OCI-LY7 (cell line): Measurements from ENCODE around the gene C9orf50. TPM values are rescaled to one million over a fixed set of nuclear protein-coding genes. Genes with fewer than 3 reads are reported as not detected.

Source experiments
- BruUV-seq: library from RNA; stranded (reverse); fragments of 400-500 nt; replicated peaks from 2 replicates; lab custom pipeline; 2021; lab: Mats Ljungman, UMichigan
- CTCF ChIA-PET: fragments of 300-600 bp; sonication (Branson Sonifier 250); formaldehyde crosslinking; loops from one replicate; lab custom pipeline; 2022; ENCODE audit warnings: antibody characterized with exemption; ENCODE audit not compliant: unreplicated experiment; lab: Charles Lee
- POLR2A ChIA-PET: fragments of 300-600 bp; sonication (Branson Sonifier 250); formaldehyde crosslinking; loops from one replicate; lab custom pipeline; 2022; ENCODE audit warnings: antibody characterized with exemption; lab: Charles Lee
- DNase-seq: peaks from one replicate; pipeline ENCODE4 v3.0.0-alpha.2; 2015; ENCODE audit warnings: low spot score
- H2AFZ ChIP-seq: fragments of 200-600 bp; sonication (generic), shearing (Covaris generic); 2 replicates; pipeline ENCODE4 v1.6.1; 2014; ENCODE audit warnings: mild to moderate bottlenecking, antibody characterized with exemption, low read length, moderate library complexity
- H3K27ac ChIP-seq: fragments of 200-600 bp; sonication (generic); 2 replicates; pipeline ENCODE4 v1.5.1; 2014; ENCODE audit warnings: mixed run types, low read depth, mild to moderate bottlenecking, moderate library complexity, low read length, inconsistent platforms; ENCODE audit not compliant: poor library complexity, severe bottlenecking
- H3K36me3 ChIP-seq: fragments of 200-600 bp; sonication (generic); 2 replicates; pipeline ENCODE4 v1.6.1; 2014; ENCODE audit warnings: mild to moderate bottlenecking, antibody characterized with exemption, low read length, moderate library complexity, mixed read lengths; ENCODE audit not compliant: insufficient read depth
- H3K4me1 ChIP-seq: fragments of 200-600 bp; sonication (generic); 2 replicates; pipeline ENCODE4 v1.5.1; 2014; ENCODE audit warnings: mild to moderate bottlenecking, low read length; ENCODE audit not compliant: insufficient read depth, poor library complexity, severe bottlenecking
- H3K4me2 ChIP-seq: fragments of 200-600 bp; sonication (generic); 2 replicates; pipeline ENCODE4 v1.6.1; 2014; ENCODE audit warnings: mild to moderate bottlenecking, low read length
- H3K4me3 ChIP-seq: fragments of 200-600 bp; sonication (generic); 2 replicates; pipeline ENCODE4 v1.5.1; 2014; ENCODE audit warnings: mild to moderate bottlenecking, low read depth, low read length; ENCODE audit not compliant: poor library complexity, severe bottlenecking
- H3K79me2 ChIP-seq: fragments of 200-600 bp; sonication (generic); 2 replicates; pipeline ENCODE4 v1.6.1; 2016; ENCODE audit warnings: low read depth, mild to moderate bottlenecking, low read length, moderate library complexity, mixed read lengths; ENCODE audit not compliant: insufficient read depth
- H3K9me2 ChIP-seq: fragments of 200-600 bp; sonication (generic); 2 replicates; pipeline ENCODE4 v1.6.1; 2016; ENCODE audit warnings: mild to moderate bottlenecking, low read length, mixed read lengths; ENCODE audit not compliant: insufficient read depth
- H3K9me3 ChIP-seq: fragments of 200-600 bp; sonication (generic); 2 replicates; pipeline ENCODE4 v1.6.1; 2014; ENCODE audit warnings: mild to moderate bottlenecking, mixed run types, low read length, mixed read lengths
- H4K20me1 ChIP-seq: fragments of 200-600 bp; sonication (generic); 2 replicates; pipeline ENCODE4 v1.6.1; 2014; ENCODE audit warnings: mild to moderate bottlenecking, antibody characterized with exemption, low read length, moderate library complexity, mixed read lengths; ENCODE audit not compliant: insufficient read depth
- CTCF ChIP-seq: fragments of 200-600 bp; sonication (generic); conservative IDR thresholded peaks from 2 replicates; pipeline ENCODE4 v1.5.1; 2014; ENCODE audit warnings: mild to moderate bottlenecking, antibody characterized with exemption, low read length, moderate library complexity, mixed read lengths
- EZH2phosphoT487 ChIP-seq: fragments of 200-600 bp; sonication (generic); IDR thresholded peaks from 2 replicates; pipeline ENCODE4 v1.6.1; 2018; ENCODE audit warnings: low read depth, borderline replicate concordance, mild to moderate bottlenecking, mixed run types, antibody characterized with exemption, low read length, moderate library complexity, mixed read lengths
- intact Hi-C: fragments of 100-400 bp; cut with micrococcal nuclease; formaldehyde crosslinking; loops from one replicate; pipeline ENCODE4 v1.10.0; 2022; ENCODE audit not compliant: unreplicated experiment
- total RNA-seq, 2 experiments: library from RNA; depleted of rRNA in 1 of 2; stranded (reverse); fragments of >200 nt in 1 of 2; shearing (Covaris generic) in 1 of 2; gene quantifications; 2 replicates each; pipeline ENCODE4 v1.2.3, GENCODE V29; 2014 to 2022

The C9orf50 gene
- total RNA-seq, 2 experiments from 2014 or later, result not detected

- H3K9me3 ChIP-seq, result no peaks in the 10 kb centered on the region
- no peak overlapping the region for H3K4me2 ChIP-seq
- no peaks in the 10 kb centered on the region for H3K36me3 ChIP-seq
- no peak for TF ChIP-seq CTCF
- TF ChIP-seq EZH2phosphoT487, result no peak
- H3K79me2 ChIP-seq, result no peaks in the 10 kb centered on the region
- ChIA-PET POLR2A (no interaction called here), CTCF (no interaction called here)
- peaks cover 8% of the 10 kb centered on the region for H3K4me1 ChIP-seq
- no peak overlapping the region for H3K27ac ChIP-seq
- no peak overlapping the region for H2AFZ ChIP-seq
- no peak for DNase-seq
- H3K4me3 ChIP-seq, result no peak overlapping the region
- H4K20me1 ChIP-seq, result no peaks in the 10 kb centered on the region
- BruUV-seq, result no TSS peak
- intact Hi-C loops, result no loop called here
- no peaks in the 10 kb centered on the region for H3K9me2 ChIP-seq
Observed at GRCh38 chr9:129615407-129616285, 5.3 kb downstream of the C9orf50 start.

GRCh38 chr9:129614932-129615331, 6.0 kb downstream of the C9orf50 start:
- Histone ChIP-seq H3K27ac (no peak overlapping the region), H2AFZ (no peak overlapping the region), H3K4me2 (no peak overlapping the region), H3K9me2 (no peaks in the 10 kb centered on the region), H3K36me3 (no peaks in the 10 kb centered on the region), H3K4me3 (no peak overlapping the region), H3K4me1 (peaks cover 10% of the 10 kb centered on the region), H3K79me2 (no peaks in the 10 kb centered on the region), H3K9me3 (no peaks in the 10 kb centered on the region), H4K20me1 (no peaks in the 10 kb centered on the region)
- POLR2A ChIA-PET, result no interaction called here
- intact Hi-C loops, result no loop called here
- TF ChIP-seq EZH2phosphoT487 (no peak), CTCF (no peak)
- CTCF ChIA-PET, result no interaction called here
- BruUV-seq, result no TSS peak
- no peak for DNase-seq
